ENCODE data around the gene ZNF479. TPM values are rescaled to one million over a fixed set of nuclear protein-coding genes. Genes with fewer than 3 reads are reported as not detected.
"Not testable (repeated sequence)": the region's sequence is repeated elsewhere in the genome, so short reads cannot be mapped to it uniquely, and the experiment has no call there.

The ZNF479 gene
- total RNA-seq, result not detected

- POLR2A ChIA-PET; H3K27me3 Mint-ChIP-seq (ENCODE audit: low read depth); ATAC-seq; H3K27ac Mint-ChIP-seq; H3K36me3 Mint-ChIP-seq (ENCODE audit: low read depth); H3K4me1 Mint-ChIP-seq (ENCODE audit: low read depth); H3K4me3 Mint-ChIP-seq; CTCF ChIA-PET; DNase-seq: not testable (repeated sequence)
- H3K9me3 Mint-ChIP-seq (ENCODE audit: insufficient read depth), result peaks cover 42% of the 10 kb centered on the region
Measured at GRCh38 chr7:57132336-57132735, at the start of gene ZNF479. TSS of gene ZNF479 (minus strand) at chr7:57132436. CDS start at chr7:57132324, 112 bp downstream.

- no peaks in the 10 kb centered on the region for H3K36me3 Mint-ChIP-seq (ENCODE audit: low read depth)
- no peak overlapping the region for H3K4me3 Mint-ChIP-seq
- no peak overlapping the region for H3K27ac Mint-ChIP-seq
- H3K27me3 Mint-ChIP-seq (ENCODE audit: low read depth), result no peaks in the 10 kb centered on the region
- no peak for DNase-seq
- ChIA-PET POLR2A (no interaction called here), CTCF (no interaction called here)
- peaks cover 4% of the 10 kb centered on the region for H3K9me3 Mint-ChIP-seq (ENCODE audit: insufficient read depth)
- ATAC-seq, result no peak
- H3K4me1 Mint-ChIP-seq (ENCODE audit: low read depth), result no peaks in the 10 kb centered on the region
Measured at GRCh38 chr7:57182031-57182430, 49.8 kb upstream of the ZNF479 start.

GRCh38 chr7:57181281-57181680, 49.0 kb upstream of the ZNF479 start:
- no peaks in the 10 kb centered on the region for H3K4me1 Mint-ChIP-seq (ENCODE audit: low read depth)
- no peaks in the 10 kb centered on the region for H3K27me3 Mint-ChIP-seq (ENCODE audit: low read depth)
- no peak overlapping the region for H3K4me3 Mint-ChIP-seq
- ChIA-PET CTCF (no interaction called here), POLR2A (no interaction called here)
- no peak overlapping the region for H3K27ac Mint-ChIP-seq
- DNase-seq (no peak), ATAC-seq (no peak)
- H3K9me3 Mint-ChIP-seq (ENCODE audit: insufficient read depth), result peaks cover 4% of the 10 kb centered on the region
- no peaks in the 10 kb centered on the region for H3K36me3 Mint-ChIP-seq (ENCODE audit: low read depth)

GRCh38 chr7:57179776-57180415, 47.7 kb upstream of the ZNF479 start:
- H3K36me3 Mint-ChIP-seq (ENCODE audit: low read depth), result no peaks in the 10 kb centered on the region
- ATAC-seq, result no peak
- CTCF ChIA-PET, result no interaction called here
- no peaks in the 10 kb centered on the region for H3K4me1 Mint-ChIP-seq (ENCODE audit: low read depth)
- POLR2A ChIA-PET, result no interaction called here
- no peak for DNase-seq
- peaks cover 3% of the 10 kb centered on the region for H3K9me3 Mint-ChIP-seq (ENCODE audit: insufficient read depth)
- H3K27me3 Mint-ChIP-seq (ENCODE audit: low read depth), result no peaks in the 10 kb centered on the region
- no peak overlapping the region for H3K27ac Mint-ChIP-seq
- H3K4me3 Mint-ChIP-seq, result no peak overlapping the region

- ATAC-seq, result no peak
- CTCF ChIA-PET, result no interaction called here
- no peak for DNase-seq
- Mint-ChIP-seq H3K4me1 (ENCODE audit: low read depth) (no peaks in the 10 kb centered on the region), H3K27me3 (ENCODE audit: low read depth) (no peaks in the 10 kb centered on the region), H3K27ac (no peak overlapping the region), H3K4me3 (no peak overlapping the region), H3K9me3 (ENCODE audit: insufficient read depth) (no peaks in the 10 kb centered on the region), H3K36me3 (ENCODE audit: low read depth) (no peaks in the 10 kb centered on the region)
- POLR2A ChIA-PET, result no interaction called here
Measured at GRCh38 chr7:57178768-57179139, 46.5 kb upstream of the ZNF479 start.

- H3K4me3 Mint-ChIP-seq, result no peak overlapping the region
Measured at GRCh38 chr7:57177856-57178767, 45.9 kb upstream of the ZNF479 start.

GRCh38 chr7:57176928-57177635, 44.8 kb upstream of the ZNF479 start:
- Mint-ChIP-seq H3K4me1 (ENCODE audit: low read depth) (no peaks in the 10 kb centered on the region), H3K27me3 (ENCODE audit: low read depth) (no peaks in the 10 kb centered on the region), H3K9me3 (ENCODE audit: insufficient read depth) (no peaks in the 10 kb centered on the region), H3K27ac (no peak overlapping the region), H3K4me3 (no peak overlapping the region), H3K36me3 (ENCODE audit: low read depth) (no peaks in the 10 kb centered on the region)
- DNase-seq (no peak), ATAC-seq (no peak)
- ChIA-PET POLR2A (no interaction called here), CTCF (no interaction called here)

More at GRCh38 chr7:57177856-57178767, 45.9 kb upstream of the ZNF479 start:
- H3K9me3 Mint-ChIP-seq (ENCODE audit: insufficient read depth), result no peaks in the 10 kb centered on the region
- DNase-seq (no peak), ATAC-seq (no peak)
- no peak overlapping the region for H3K27ac Mint-ChIP-seq
- POLR2A ChIA-PET, result no interaction called here
- no peaks in the 10 kb centered on the region for H3K4me1 Mint-ChIP-seq (ENCODE audit: low read depth)
- CTCF ChIA-PET, result no interaction called here
- no peaks in the 10 kb centered on the region for H3K27me3 Mint-ChIP-seq (ENCODE audit: low read depth)
- H3K36me3 Mint-ChIP-seq (ENCODE audit: low read depth), result no peaks in the 10 kb centered on the region

- Mint-ChIP-seq H3K4me3 (no peak overlapping the region), H3K9me3 (ENCODE audit: insufficient read depth) (peaks cover 38% of the 10 kb centered on the region), H3K36me3 (ENCODE audit: low read depth) (peaks cover 6% of the 10 kb centered on the region), H3K4me1 (ENCODE audit: low read depth) (no peaks in the 10 kb centered on the region), H3K27ac (no peak overlapping the region), H3K27me3 (ENCODE audit: low read depth) (no peaks in the 10 kb centered on the region)
- DNase-seq, result no peak
- no peak for ATAC-seq
- ChIA-PET CTCF (no interaction called here), POLR2A (no interaction called here)
Measured at GRCh38 chr7:57165285-57165899, 33.2 kb upstream of the ZNF479 start.

GRCh38 chr7:57120123-57120784, 12.0 kb downstream of the ZNF479 start:
- H3K27me3 Mint-ChIP-seq (ENCODE audit: low read depth); H3K27ac Mint-ChIP-seq; DNase-seq; ATAC-seq; H3K4me3 Mint-ChIP-seq; CTCF ChIA-PET; H3K36me3 Mint-ChIP-seq (ENCODE audit: low read depth); H3K4me1 Mint-ChIP-seq (ENCODE audit: low read depth); POLR2A ChIA-PET: not testable (repeated sequence)
- peaks cover 17% of the 10 kb centered on the region for H3K9me3 Mint-ChIP-seq (ENCODE audit: insufficient read depth)
